PC-3 (cell line): Measurements from ENCODE around the gene RNF5. TPM values are rescaled to one million over a fixed set of nuclear protein-coding genes. Genes with fewer than 3 reads are reported as not detected.
A peak's percentile ranks its signal among the peaks of the same experiment; 100 is the strongest.

Experiments used
- ATAC-seq: fragments of 200-7000 bp; cut with Tn5 transposase; 2 replicates; pipeline ENCODE4 v1.9.1; 2020; ENCODE audit warnings: mild to moderate bottlenecking, moderate library complexity
- BruUV-seq: library from RNA; stranded (reverse); fragments of 400-500 nt; replicated peaks from 2 replicates; lab custom pipeline; 2021; lab: Mats Ljungman, UMichigan
- CTCF ChIA-PET: fragments of 300-600 bp; sonication (Branson Sonifier 250); formaldehyde crosslinking; loops from one replicate; lab custom pipeline; 2022; ENCODE audit warnings: antibody characterized with exemption; lab: Charles Lee
- POLR2A ChIA-PET: fragments of 300-600 bp; sonication (Branson Sonifier 250); formaldehyde crosslinking; loops from one replicate; lab custom pipeline; 2022; ENCODE audit warnings: antibody characterized with exemption; ENCODE audit not compliant: unreplicated experiment; lab: Charles Lee
- DNase-seq: peaks from one replicate; pipeline ENCODE4 v3.0.0-alpha.2; 2015
- H2AFZ ChIP-seq: fragments of 300-600 bp; sonication (generic); 2 replicates; pipeline ENCODE4 v1.6.0; 2016; ENCODE audit warnings: antibody characterized with exemption, low read length
- H3F3A ChIP-seq: fragments of 300-600 bp; sonication (generic); one replicate; pipeline ENCODE4 v1.6.0; 2017; ENCODE audit warnings: antibody characterized with exemption, low read length, control low read depth, mild to moderate bottlenecking; ENCODE audit not compliant: unreplicated experiment
- H3K27ac ChIP-seq: fragments of 300-600 bp; sonication (generic); 2 replicates; pipeline ENCODE4 v1.5.1; 2016; ENCODE audit warnings: mild to moderate bottlenecking, low read length
- H3K27me3 ChIP-seq: fragments of 300-600 bp; sonication (generic); 2 replicates; pipeline ENCODE4 v1.6.1; 2016; ENCODE audit warnings: low read length, mixed read lengths
- H3K36me3 ChIP-seq: fragments of 300-600 bp; sonication (generic); 2 replicates; pipeline ENCODE4 v1.6.1; 2016; ENCODE audit warnings: low read depth, mixed run types, low read length, mixed read lengths
- H3K4me1 ChIP-seq: fragments of 300-600 bp; sonication (generic); 2 replicates; pipeline ENCODE4 v1.5.1; 2016; ENCODE audit warnings: low read length; ENCODE audit not compliant: insufficient read depth
- H3K4me2 ChIP-seq: fragments of 300-600 bp; sonication (generic); 2 replicates; pipeline ENCODE4 v1.6.0; 2016; ENCODE audit warnings: low read length
- H3K4me3 ChIP-seq: fragments of 300-600 bp; sonication (generic); 2 replicates; pipeline ENCODE4 v1.5.1; 2016; ENCODE audit warnings: mild to moderate bottlenecking, low read length, mixed read lengths
- H3K79me2 ChIP-seq: fragments of 300-600 bp; sonication (generic); 2 replicates; pipeline ENCODE4 v1.6.1; 2017; ENCODE audit warnings: low read length, mixed read lengths
- H3K9ac ChIP-seq: fragments of 300-600 bp; sonication (generic); 2 replicates; pipeline ENCODE4 v1.6.0; 2016; ENCODE audit warnings: mild to moderate bottlenecking, low read length
- H3K9me2 ChIP-seq: fragments of 300-600 bp; sonication (generic); replicated peaks from 2 replicates; pipeline ENCODE4 v1.6.1; 2016; ENCODE audit warnings: mixed run types, low read length, mixed read lengths
- H3K9me3 ChIP-seq: fragments of 300-600 bp; sonication (generic); 2 replicates; pipeline ENCODE4 v1.6.1; 2016; ENCODE audit warnings: low read length, mixed read lengths
- H4K20me1 ChIP-seq: fragments of 300-600 bp; sonication (generic); 2 replicates; pipeline ENCODE4 v1.6.1; 2016; ENCODE audit warnings: low read length, mixed read lengths
- EZH2 ChIP-seq: fragments of 300-600 bp; sonication (generic); IDR thresholded peaks from one replicate; pipeline ENCODE4 v1.6.1; 2017; ENCODE audit warnings: antibody characterized with exemption, mild to moderate bottlenecking, low read length; ENCODE audit not compliant: unreplicated experiment
- EZH2phosphoT487 ChIP-seq: fragments of 300-600 bp; sonication (generic); IDR thresholded peaks from 2 replicates; pipeline ENCODE4 v1.6.1; 2018; ENCODE audit warnings: mild to moderate bottlenecking, antibody characterized with exemption, low read length, borderline replicate concordance
- intact Hi-C: fragments of 100-400 bp; cut with micrococcal nuclease; formaldehyde crosslinking; loops from 2 replicates; pipeline ENCODE4 v1.9.0; 2023
- total RNA-seq: library from RNA; depleted of rRNA; stranded (reverse); fragments of >200 nt; gene quantifications from 2 replicates; pipeline ENCODE4 v1.2.3, GENCODE V29; 2014
- TF ChIP-seq, protein P1 (sequence below): fragments of 300-600 bp; sonication (generic); conservative IDR thresholded peaks from 2 replicates; pipeline ENCODE4 v1.5.1; 2017; ENCODE audit warnings: antibody characterized with exemption, low read depth, mild to moderate bottlenecking, low read length

RNF5 gene
- total RNA-seq, 1 experiment from 2014 or later = 69.0 TPM

- DNase-seq (no peak), ATAC-seq (no peak)
- Histone ChIP-seq H3K27me3 (no peaks in the 10 kb centered on the region), H2AFZ (no peak overlapping the region), H3K9me2 (no peaks in the 10 kb centered on the region), H3K79me2 (no peaks in the 10 kb centered on the region), H3K36me3 (peaks cover 16% of the 10 kb centered on the region; the same call in 1 of the 2 replicates), H3F3A (no peaks in the 10 kb centered on the region), H3K9ac (no peak overlapping the region), H3K9me3 (no peaks in the 10 kb centered on the region), H3K27ac (no peak overlapping the region), H3K4me2 (no peak overlapping the region), H3K4me1 (no peaks in the 10 kb centered on the region), H3K4me3 (no peak overlapping the region), H4K20me1 (no peaks in the 10 kb centered on the region)
- no peak for TF ChIP-seq EZH2
- TF ChIP-seq EZH2phosphoT487 = no peak
- intact Hi-C loops = no loop called here
- TSS peak; percentile 16 for BruUV-seq
- ChIA-PET POLR2A (no interaction called here), CTCF (interaction anchor here (0.6 kb wide), 1 partner anchor 361 kb away, joined by 16 read pairs; no protein-coding TSS in a partner anchor)
Measured at GRCh38 chr6:32167761-32168262, 10.4 kb upstream of the RNF5 start.

DNA sequence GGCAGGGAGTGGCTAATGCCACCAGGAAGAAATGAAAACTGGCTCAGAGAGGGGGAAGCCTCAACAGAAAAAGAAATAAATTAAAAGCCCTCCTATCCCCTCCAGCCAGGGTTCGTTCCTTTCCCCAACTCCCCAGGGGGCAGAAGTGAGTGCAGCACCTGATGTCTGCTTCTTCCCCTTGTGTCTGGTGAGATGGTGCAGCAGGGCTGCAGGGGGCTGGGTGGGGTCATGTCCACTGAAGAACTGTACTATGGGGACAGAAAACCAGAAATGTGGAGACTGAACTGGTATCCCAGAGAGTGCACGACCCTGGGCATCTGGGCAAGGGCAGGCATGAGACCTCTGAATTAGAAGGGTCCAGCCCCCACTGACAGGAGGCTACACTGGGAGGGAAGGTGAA lies 9.9 kb upstream of the RNF5 start:
- CTCF ChIA-PET = interaction anchor here (0.6 kb wide), 1 partner anchor 361 kb away, joined by 16 read pairs; no protein-coding TSS in a partner anchor
- H3K27ac ChIP-seq = no peak overlapping the region
- no peaks in the 10 kb centered on the region for H3K9me3 ChIP-seq
- H3K4me2 ChIP-seq = no peak overlapping the region
- no peak overlapping the region for H2AFZ ChIP-seq
- TSS peak; percentile 56 for BruUV-seq
- DNase-seq = no peak
- H3K4me3 ChIP-seq = no peak overlapping the region
- no peaks in the 10 kb centered on the region for H4K20me1 ChIP-seq
- no peaks in the 10 kb centered on the region for H3K9me2 ChIP-seq
- intact Hi-C loops = no loop called here
- no peak for ATAC-seq
- no peaks in the 10 kb centered on the region for H3K79me2 ChIP-seq
- peaks cover 16% of the 10 kb centered on the region; the same call in 1 of the 2 replicates for H3K36me3 ChIP-seq
- POLR2A ChIA-PET = no interaction called here
- no peaks in the 10 kb centered on the region for H3K4me1 ChIP-seq
- no peaks in the 10 kb centered on the region for H3K27me3 ChIP-seq
- H3F3A ChIP-seq = no peaks in the 10 kb centered on the region
- TF ChIP-seq EZH2 = no peak
- H3K9ac ChIP-seq = no peak overlapping the region

DNA sequence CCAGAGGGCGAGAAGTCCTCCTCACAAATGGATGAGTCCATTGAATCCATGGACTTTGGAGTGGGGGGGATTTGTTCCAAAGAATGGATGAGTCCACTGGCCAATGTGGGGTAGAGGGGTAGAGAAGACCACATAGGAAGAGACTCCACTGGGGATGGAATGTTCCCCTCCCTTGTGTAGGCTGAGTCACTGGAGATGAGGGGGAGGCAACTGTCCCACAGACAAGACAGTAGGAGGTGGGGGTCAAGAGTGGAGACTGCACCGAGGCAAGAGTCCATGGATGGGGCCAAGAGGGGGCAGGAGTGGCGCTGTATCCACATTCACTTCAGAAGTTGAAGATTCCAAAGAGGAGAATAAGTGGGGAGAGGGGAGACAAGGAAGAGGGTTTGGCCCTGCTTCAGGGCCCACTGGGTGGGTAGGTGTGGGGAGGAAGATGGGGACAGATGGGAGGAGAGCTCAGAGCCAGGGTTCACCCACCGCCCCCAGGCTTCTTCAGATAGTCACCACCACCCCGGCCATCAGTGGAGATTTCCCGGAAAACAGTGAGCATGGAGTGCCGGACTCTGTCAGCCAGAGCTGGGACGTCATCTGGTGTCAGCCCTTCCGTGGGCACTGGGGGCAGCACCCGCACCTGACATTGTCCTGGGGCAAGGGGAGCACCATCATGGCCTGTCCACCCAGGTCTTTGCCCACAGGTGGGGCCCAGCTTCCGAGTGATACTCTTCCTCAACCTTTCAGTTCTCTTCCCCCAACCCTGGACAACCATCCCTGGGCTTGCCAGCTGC lies 9.2 kb upstream of the RNF5 start:
- H3K36me3 ChIP-seq = peaks cover 16% of the 10 kb centered on the region; the same call in 1 of the 2 replicates
- no peaks in the 10 kb centered on the region for H3F3A ChIP-seq
- H3K9ac ChIP-seq = no peak overlapping the region
- H3K9me3 ChIP-seq = no peaks in the 10 kb centered on the region
- no TSS peak for BruUV-seq
- no peak overlapping the region for H2AFZ ChIP-seq
- H3K4me1 ChIP-seq = no peaks in the 10 kb centered on the region
- H3K9me2 ChIP-seq = no peaks in the 10 kb centered on the region
- peaks cover 3% of the 10 kb centered on the region; the same call in 1 of the 2 replicates for H3K79me2 ChIP-seq
- DNase-seq = no peak
- ATAC-seq = peak; percentile 29; the same call in 1 of the 2 replicates
- ChIA-PET POLR2A (interaction anchor here (0.6 kb wide), 1 partner anchor 14 kb away, joined by 3 read pairs; no protein-coding TSS in a partner anchor), CTCF (interaction anchor here (0.5 to 0.6 kb wide), 2 partner anchors 10 to 55 kb away, joined by 5 to 12 read pairs; partner anchors contain the start of gene NOTCH4)
- intact Hi-C loops = no loop called here
- no peak overlapping the region for H3K27ac ChIP-seq
- TF ChIP-seq EZH2phosphoT487 = no peak
- TF ChIP-seq, protein P1, sequence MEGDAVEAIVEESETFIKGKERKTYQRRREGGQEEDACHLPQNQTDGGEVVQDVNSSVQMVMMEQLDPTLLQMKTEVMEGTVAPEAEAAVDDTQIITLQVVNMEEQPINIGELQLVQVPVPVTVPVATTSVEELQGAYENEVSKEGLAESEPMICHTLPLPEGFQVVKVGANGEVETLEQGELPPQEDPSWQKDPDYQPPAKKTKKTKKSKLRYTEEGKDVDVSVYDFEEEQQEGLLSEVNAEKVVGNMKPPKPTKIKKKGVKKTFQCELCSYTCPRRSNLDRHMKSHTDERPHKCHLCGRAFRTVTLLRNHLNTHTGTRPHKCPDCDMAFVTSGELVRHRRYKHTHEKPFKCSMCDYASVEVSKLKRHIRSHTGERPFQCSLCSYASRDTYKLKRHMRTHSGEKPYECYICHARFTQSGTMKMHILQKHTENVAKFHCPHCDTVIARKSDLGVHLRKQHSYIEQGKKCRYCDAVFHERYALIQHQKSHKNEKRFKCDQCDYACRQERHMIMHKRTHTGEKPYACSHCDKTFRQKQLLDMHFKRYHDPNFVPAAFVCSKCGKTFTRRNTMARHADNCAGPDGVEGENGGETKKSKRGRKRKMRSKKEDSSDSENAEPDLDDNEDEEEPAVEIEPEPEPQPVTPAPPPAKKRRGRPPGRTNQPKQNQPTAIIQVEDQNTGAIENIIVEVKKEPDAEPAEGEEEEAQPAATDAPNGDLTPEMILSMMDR = 0 out of 2 replicates have a peak, but pooled peaks have one; percentile 12
- no peaks in the 10 kb centered on the region for H3K27me3 ChIP-seq
- no peak overlapping the region for H3K4me2 ChIP-seq
- H4K20me1 ChIP-seq = no peaks in the 10 kb centered on the region
- H3K4me3 ChIP-seq = no peak overlapping the region
